SK-N-SH treated with all-trans-retinoic acid at 6 μM for 48 hours (cell line): ENCODE data around the gene TMEM156.

Experiments used
- ARNTL ChIP-seq: fragments of 450-650 bp; formaldehyde crosslinking; IDR thresholded peaks from 2 replicates; pipeline ENCODE4 v1.5.0; 2020; ENCODE audit warnings: low read depth, mild to moderate bottlenecking, moderate library complexity, borderline replicate concordance
- BACH2 ChIP-seq: fragments of 250-450 bp; sonication (Bioruptor Pico); IDR thresholded peaks from 2 replicates; pipeline ENCODE4 v1.9.0; 2021; ENCODE audit warnings: mild to moderate bottlenecking, borderline replicate concordance
- CSRNP3 ChIP-seq: fragments of 250-450 bp; sonication (Bioruptor Pico); IDR thresholded peaks from 2 replicates; pipeline ENCODE4 v1.5.1; 2021; ENCODE audit warnings: mild to moderate bottlenecking, moderate library complexity
- OSR1 ChIP-seq: fragments of 250-450 bp; sonication (Bioruptor Pico); IDR thresholded peaks from 2 replicates; pipeline ENCODE4 v1.8.0; 2022; ENCODE audit warnings: moderate library complexity, mild to moderate bottlenecking, inconsistent platforms
- TSHZ2 ChIP-seq: fragments of 250-450 bp; sonication (Bioruptor Pico); IDR thresholded peaks from 2 replicates; pipeline ENCODE4 v1.5.0; 2020; ENCODE audit warnings: mild to moderate bottlenecking, moderate library complexity
- ZC3H10 ChIP-seq: fragments of 250-450 bp; sonication (Bioruptor Pico); IDR thresholded peaks from 2 replicates; pipeline ENCODE4 v1.5.1; 2021; ENCODE audit warnings: mild to moderate bottlenecking, moderate library complexity
- ZFP30 ChIP-seq: fragments of 450-650 bp; formaldehyde crosslinking; IDR thresholded peaks from 2 replicates; pipeline ENCODE4 v1.5.0; 2022; ENCODE audit warnings: mild to moderate bottlenecking, moderate library complexity
- ZNF565 ChIP-seq: fragments of 450-650 bp; formaldehyde crosslinking; conservative IDR thresholded peaks from 2 replicates; pipeline ENCODE4 v1.5.0; 2020; ENCODE audit warnings: low read depth, mild to moderate bottlenecking, moderate library complexity

GRCh38 chr4:39045827-39046221 lies 13.6 kb upstream of the TMEM156 start:
- TF ChIP-seq ZC3H10 (CRISPR knock-in tag) (no peak), TSHZ2 (CRISPR knock-in tag) (no peak), ARNTL (CRISPR knock-in tag) (no peak), ZFP30 (CRISPR knock-in tag) (no peak), OSR1 (CRISPR knock-in tag) (no peak), CSRNP3 (no peak), BACH2 (no peak), ZNF565 (CRISPR knock-in tag) (no peak)
